Measurements from ENCODE around the gene WDFY4. TPM values are rescaled to one million over a fixed set of nuclear protein-coding genes. Genes with fewer than 3 reads are reported as not detected.

Gene WDFY4
- total RNA-seq, 2 donors from 2014 or later: 0.70 to 2.0 TPM

GRCh38 chr10:48958598-48959190 is 274.0 kb downstream of the WDFY4 start:
- H3K27me3 ChIP-seq: no peaks in the 10 kb centered on the region
- no peak overlapping the region for H3K4me3 ChIP-seq
- TF ChIP-seq CTCF (IDR thresholded peaks at IDR 0.05): no peak
- H3K9me3 ChIP-seq: no peaks in the 10 kb centered on the region
- no peaks in the 10 kb centered on the region for H3K4me1 ChIP-seq
- H3K27ac ChIP-seq: no peak overlapping the region
- no peaks in the 10 kb centered on the region for H3K36me3 ChIP-seq
- no peak for DNase-seq (ENCODE audit: low spot score)

DNA sequence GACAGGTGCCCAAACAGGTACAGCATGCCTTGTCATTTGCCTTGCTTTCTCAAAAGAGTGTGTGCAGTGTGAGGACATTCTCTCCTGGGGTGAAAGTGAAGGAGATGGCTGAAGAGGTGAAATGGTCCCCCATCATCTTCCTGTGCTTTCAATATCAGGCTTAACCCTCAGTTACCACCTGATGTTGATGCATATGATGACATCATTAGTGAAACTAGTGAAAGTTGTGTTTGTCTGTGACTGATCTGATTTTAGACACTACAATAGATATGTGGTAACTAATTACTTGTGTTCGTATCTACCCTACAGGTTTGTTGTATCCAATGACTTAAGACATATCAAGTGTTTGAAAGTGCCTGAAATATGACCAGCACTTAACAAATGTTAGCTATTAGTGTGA is 279.4 kb downstream of the WDFY4 start:
- Histone ChIP-seq H3K27ac (no peak overlapping the region), H3K4me3 (no peak overlapping the region), H3K9me3 (no peaks in the 10 kb centered on the region), H3K27me3 (no peaks in the 10 kb centered on the region), H3K4me1 (no peaks in the 10 kb centered on the region), H3K36me3 (no peaks in the 10 kb centered on the region)
- TF ChIP-seq CTCF (IDR thresholded peaks at IDR 0.05): no peak
- DNase-seq (ENCODE audit: low spot score): no peak

- H3K36me3 ChIP-seq: no peaks in the 10 kb centered on the region
- H3K9me3 ChIP-seq: no peaks in the 10 kb centered on the region
- TF ChIP-seq CTCF (IDR thresholded peaks at IDR 0.05): no peak
- H3K27ac ChIP-seq: no peak overlapping the region
- no peaks in the 10 kb centered on the region for H3K27me3 ChIP-seq
- no peaks in the 10 kb centered on the region for H3K4me1 ChIP-seq
- DNase-seq (ENCODE audit: low spot score): no peak
- no peak overlapping the region for H3K4me3 ChIP-seq
Measured at GRCh38 chr10:48965460-48965859, 280.8 kb downstream of the WDFY4 start.

DNA sequence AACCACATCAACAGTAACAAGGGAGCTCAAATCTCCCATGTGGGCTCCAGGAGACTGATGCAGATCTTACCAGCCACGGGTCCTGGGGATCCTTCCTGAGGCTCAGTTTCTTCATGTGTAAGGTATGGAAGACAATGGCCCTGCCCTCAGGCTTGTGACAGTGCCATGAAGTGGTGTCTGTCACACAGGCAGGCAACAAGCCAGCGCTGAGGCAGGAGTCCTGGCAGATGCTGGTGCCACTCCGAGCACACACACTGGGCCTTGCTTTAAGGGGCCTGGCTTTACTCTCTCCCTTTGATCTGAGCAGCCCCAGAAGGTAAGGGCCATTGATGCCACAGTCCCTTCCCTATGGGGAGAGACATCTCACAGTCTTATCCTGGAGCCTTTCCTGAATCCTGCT is 283.4 kb downstream of the WDFY4 start:
- Histone ChIP-seq H3K4me1 (no peaks in the 10 kb centered on the region), H3K27ac (no peak overlapping the region), H3K27me3 (no peaks in the 10 kb centered on the region), H3K36me3 (no peaks in the 10 kb centered on the region), H3K9me3 (no peaks in the 10 kb centered on the region), H3K4me3 (no peak overlapping the region)
- DNase-seq (ENCODE audit: low spot score): no peak
- TF ChIP-seq CTCF (IDR thresholded peaks at IDR 0.05): no peak

- DNase-seq (ENCODE audit: low spot score): no peak
- Histone ChIP-seq H3K9me3 (no peaks in the 10 kb centered on the region), H3K4me1 (no peaks in the 10 kb centered on the region), H3K27ac (no peak overlapping the region), H3K36me3 (no peaks in the 10 kb centered on the region), H3K27me3 (no peaks in the 10 kb centered on the region), H3K4me3 (no peak overlapping the region)
- no peak for TF ChIP-seq CTCF (IDR thresholded peaks at IDR 0.05)
Measured at GRCh38 chr10:48970046-48970445, 285.4 kb downstream of the WDFY4 start.

DNA sequence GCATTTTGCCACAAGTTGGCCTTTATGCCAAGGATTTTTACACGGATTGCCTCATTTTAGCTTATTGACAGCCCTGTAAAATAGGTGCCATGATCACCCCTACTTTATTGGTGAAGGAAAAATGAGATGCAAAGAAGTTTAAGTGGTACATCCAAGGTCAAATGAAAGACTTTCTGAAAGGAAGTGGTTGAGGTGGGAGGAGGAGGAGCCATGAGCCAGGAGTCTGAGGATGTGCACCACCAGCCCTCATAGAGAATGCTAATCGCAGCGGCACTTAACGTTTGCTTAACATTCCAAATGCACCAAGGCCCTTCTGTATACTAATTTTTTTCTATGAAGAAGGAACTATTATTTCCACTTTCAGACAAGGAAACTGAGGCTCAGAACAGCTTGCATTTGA is 286.0 kb downstream of the WDFY4 start:
- TF ChIP-seq CTCF (IDR thresholded peaks at IDR 0.05): no peak
- Histone ChIP-seq H3K4me1 (no peaks in the 10 kb centered on the region), H3K27me3 (no peaks in the 10 kb centered on the region), H3K36me3 (no peaks in the 10 kb centered on the region), H3K4me3 (no peak overlapping the region), H3K9me3 (no peaks in the 10 kb centered on the region), H3K27ac (no peak overlapping the region)
- DNase-seq (ENCODE audit: low spot score): no peak
